ENCODE data around the gene MASP1.

The MASP1 gene, protein sequence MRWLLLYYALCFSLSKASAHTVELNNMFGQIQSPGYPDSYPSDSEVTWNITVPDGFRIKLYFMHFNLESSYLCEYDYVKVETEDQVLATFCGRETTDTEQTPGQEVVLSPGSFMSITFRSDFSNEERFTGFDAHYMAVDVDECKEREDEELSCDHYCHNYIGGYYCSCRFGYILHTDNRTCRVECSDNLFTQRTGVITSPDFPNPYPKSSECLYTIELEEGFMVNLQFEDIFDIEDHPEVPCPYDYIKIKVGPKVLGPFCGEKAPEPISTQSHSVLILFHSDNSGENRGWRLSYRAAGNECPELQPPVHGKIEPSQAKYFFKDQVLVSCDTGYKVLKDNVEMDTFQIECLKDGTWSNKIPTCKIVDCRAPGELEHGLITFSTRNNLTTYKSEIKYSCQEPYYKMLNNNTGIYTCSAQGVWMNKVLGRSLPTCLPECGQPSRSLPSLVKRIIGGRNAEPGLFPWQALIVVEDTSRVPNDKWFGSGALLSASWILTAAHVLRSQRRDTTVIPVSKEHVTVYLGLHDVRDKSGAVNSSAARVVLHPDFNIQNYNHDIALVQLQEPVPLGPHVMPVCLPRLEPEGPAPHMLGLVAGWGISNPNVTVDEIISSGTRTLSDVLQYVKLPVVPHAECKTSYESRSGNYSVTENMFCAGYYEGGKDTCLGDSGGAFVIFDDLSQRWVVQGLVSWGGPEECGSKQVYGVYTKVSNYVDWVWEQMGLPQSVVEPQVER

GRCh38 chr3:187291512-187292132 lies at the start of gene MASP1:
MASP1 (minus strand) TSS chr3:187291737; CDS start chr3:187291632, 105 bp downstream.
- FAIRE-seq = no peak

DNA sequence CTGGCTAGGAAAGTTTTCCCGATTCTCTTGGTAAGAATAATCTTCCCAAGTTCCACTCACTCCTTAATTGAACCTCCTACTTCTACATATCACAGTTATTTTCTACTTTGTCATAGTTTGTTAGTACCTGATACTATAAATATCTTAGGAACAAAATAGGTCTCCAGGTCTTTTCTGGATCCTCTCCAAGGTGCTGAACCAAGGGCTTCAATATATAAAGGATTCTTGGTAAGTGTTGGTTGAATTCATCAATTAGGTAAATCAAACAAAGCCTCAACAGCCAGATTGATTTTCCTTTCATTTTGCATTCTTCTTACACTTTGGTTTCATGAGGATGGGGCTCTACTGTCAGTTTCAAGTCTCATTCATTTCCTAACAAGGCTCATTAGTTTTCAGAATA lies 49.0 kb upstream of the MASP1 start:
- no peak for FAIRE-seq

DNA sequence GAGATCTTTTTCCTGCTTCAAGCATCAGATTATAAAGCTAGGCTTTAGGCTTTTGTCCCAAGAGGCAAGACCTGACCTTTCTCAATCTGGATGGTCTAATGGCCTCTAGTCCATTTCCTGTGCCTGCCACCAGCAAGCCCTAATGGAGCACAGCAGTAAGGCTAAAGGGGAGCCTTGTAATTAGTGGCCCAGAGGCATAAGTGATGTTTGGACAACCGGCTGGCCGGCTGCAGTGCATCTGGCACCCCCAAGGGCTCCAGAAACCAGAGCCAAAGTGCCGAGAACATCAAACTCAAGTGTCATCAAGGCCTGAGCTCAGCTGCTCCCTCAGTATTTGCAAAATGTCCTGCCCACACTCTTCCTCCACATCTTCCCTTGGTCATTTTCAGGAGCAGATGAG lies 44.8 kb upstream of the MASP1 start:
- no peak for FAIRE-seq

DNA sequence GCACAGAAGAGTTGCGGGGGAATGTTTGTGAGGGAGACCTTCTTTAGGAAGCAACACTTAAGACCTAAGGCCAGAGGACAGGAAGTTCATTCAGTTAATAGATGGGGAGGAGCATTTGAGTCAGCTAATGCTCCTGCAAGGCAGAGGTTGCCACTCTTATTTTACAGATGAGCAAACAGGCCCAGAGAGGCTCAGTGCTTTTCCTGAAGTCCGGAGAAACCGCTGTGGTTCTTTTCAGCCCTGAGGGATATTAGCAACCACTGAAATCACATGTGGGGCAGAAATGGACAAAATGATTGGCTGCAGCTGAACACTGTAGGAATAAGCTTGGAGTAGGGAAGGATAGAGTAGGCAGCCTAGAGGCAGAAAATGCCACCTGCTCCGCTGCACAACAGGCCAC lies 43.4 kb upstream of the MASP1 start:
- FAIRE-seq = no peak

DNA sequence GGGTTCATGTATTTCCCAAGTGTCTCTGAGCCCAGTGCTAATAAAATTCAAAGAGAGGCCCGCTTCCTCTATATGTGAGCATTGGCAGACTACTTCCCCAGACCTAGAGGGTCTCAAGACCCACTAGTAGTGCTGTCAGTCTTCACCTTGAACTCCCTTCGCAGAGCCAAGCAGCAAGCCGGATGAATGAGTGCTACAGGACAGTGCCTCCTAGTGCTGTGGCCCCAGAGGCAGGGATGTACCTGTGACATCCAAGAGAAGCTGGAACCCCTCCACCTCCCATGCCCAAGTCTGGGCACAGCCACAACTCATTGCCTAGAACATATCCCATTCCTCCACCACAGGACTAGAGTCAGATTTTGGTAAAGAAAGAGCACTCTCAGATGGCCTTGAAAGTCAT lies 37.2 kb upstream of the MASP1 start:
- no peak for FAIRE-seq

DNA sequence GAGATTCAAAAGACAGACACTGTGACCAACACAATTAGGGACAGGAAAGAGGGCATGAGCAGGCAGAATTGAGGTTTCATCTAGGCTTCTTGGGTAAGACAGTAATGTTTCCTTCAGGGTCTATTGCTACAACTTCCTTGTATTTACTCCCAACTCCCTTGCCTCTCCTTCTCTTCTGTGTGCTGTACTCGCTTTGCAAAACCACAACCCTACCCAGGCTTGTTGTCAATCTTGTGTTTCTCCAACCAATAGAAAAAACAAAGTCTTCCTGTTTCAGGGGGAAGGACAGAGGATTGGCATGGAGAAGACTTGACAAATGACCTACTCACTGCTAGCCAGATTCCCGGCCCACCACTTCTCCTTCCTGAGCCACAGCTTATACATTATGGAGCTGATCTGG lies 36.3 kb upstream of the MASP1 start:
- FAIRE-seq = no peak

DNA sequence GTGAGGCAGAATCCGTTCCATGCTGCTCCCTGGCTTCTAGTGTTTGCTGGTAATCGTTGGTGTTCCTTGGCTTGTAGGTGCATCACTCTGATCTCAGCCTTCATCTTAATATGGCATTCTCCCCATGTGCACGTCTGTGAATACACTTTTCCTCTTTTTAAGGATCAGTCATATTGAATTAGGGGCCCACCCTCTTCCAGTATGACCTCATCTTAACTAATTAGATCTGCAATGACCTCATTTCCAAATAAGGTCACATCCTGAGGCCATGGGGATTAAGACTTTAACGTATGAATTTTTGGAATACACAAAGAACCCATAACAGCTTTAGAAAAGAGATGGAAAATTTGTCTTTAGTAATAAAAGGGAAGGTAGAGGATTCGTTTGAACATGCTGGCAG lies 34.1 kb upstream of the MASP1 start:
- FAIRE-seq = no peak

DNA sequence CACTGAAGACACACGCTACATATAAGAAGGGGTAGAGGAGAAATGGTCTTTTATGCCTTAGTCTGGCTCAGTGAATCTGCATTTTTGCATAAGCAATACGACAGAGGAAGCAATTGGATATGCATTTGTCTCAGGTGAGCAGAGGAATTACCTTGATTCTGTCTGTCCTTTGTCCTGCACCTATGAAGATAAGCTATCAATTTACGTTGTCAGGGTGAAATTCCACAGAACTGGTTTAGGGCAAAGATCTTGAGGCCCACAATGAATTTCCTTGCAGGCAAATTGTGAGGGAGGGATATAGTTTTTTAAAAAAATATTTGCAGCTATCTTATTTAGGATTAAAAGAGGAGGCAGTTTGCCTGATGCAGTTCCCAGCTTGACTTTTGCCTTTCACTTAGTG lies 31.6 kb upstream of the MASP1 start:
- FAIRE-seq = no peak

DNA sequence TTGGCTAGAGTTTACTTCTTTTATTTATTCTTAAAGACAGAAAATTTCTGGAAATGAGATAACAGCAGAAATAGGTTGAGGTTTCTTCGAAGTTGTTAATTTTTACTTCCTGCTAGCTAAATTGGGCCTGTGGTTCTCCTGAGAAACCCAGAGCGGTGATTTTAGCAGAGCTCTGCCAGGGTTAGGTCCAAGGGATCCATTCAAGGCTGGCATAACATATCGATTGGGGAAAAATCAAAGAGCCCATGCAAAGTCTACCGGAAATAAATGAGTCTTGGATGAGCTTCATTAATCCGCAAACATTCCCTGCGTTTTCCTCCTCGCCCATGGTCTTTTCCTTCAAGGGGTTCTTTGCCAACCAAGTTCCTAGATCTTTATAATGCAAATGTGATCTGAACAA lies 30.8 kb upstream of the MASP1 start:
- FAIRE-seq = no peak

- FAIRE-seq = no peak
Measured at GRCh38 chr3:187321766-187322165, 30.2 kb upstream of the MASP1 start.

DNA sequence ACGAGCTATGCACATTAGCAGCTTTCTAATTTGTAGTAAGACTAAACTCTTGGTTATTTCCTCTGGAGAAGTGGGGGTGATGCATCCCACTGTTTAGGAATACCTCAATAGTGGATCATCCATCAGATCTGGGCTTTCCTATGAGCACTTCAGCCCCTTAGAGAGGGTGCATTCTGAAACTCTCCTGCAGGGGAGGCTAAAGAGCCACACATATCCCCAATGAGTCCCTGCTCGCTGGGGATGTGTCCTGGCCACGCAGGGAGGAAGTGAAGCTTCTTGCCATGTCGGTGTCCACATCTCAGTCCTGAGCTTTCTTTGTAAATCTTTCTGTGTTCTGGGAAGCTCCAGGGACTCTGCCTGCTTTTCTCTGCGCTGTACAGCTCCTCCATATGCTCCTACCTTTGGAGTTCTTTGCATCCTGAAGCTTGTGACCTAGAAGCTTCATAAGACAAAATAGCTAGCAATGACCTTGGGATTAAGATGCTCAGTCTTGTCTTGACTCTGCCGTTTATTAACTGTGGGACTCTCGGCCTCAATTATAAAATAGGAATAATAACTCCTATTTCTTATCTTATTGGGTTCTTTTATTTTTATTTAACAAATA lies 28.3 kb upstream of the MASP1 start:
- no peak for FAIRE-seq

- peak; percentile 77 for FAIRE-seq
Measured at GRCh38 chr3:187318819-187319616, 27.5 kb upstream of the MASP1 start.

GRCh38 chr3:187315872-187316271 lies 24.3 kb upstream of the MASP1 start:
- FAIRE-seq = no peak

GRCh38 chr3:187314176-187314575 lies 22.6 kb upstream of the MASP1 start:
- FAIRE-seq = no peak

- no peak for FAIRE-seq
Measured at GRCh38 chr3:187310954-187311470, 19.5 kb upstream of the MASP1 start.

DNA sequence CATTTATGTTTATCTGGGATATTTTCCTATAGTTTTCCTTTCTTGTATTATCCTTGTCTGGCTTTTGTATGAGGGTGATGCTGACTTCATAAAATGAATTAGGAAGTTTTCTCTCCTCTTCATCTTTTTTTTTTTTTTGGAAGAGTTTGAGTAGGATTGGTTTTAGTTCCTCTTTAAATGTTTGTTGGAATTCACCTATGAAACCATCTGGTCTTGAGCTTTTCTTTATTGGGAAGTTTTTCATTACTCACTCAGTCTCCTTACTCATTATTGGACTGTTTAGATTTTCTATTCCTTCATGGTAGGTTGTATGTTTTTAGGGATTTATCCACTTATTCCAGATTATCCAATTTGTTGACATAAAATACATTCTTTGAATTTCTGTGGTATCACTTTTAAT lies 18.7 kb upstream of the MASP1 start:
- FAIRE-seq = no peak

- FAIRE-seq = no peak
Measured at GRCh38 chr3:187305881-187306280, 14.3 kb upstream of the MASP1 start.

GRCh38 chr3:187299611-187300010 lies 8.1 kb upstream of the MASP1 start:
- no peak for FAIRE-seq

- FAIRE-seq = no peak
Measured at GRCh38 chr3:187296911-187297310, 5.4 kb upstream of the MASP1 start.

- FAIRE-seq = no peak
Measured at GRCh38 chr3:187296058-187296457, 4.5 kb upstream of the MASP1 start.

GRCh38 chr3:187295316-187296034 lies 3.9 kb upstream of the MASP1 start:
- FAIRE-seq = no peak
